Activated naive CD8-positive, alpha-beta T cell treated with anti-CD3 and anti-CD28 coated beads for 36 hours (primary cell): ENCODE measurements around the gene BTNL3. TPM values are rescaled to one million over a fixed set of nuclear protein-coding genes. Genes with fewer than 3 reads are reported as not detected.
"Not testable (repeated sequence)": the region's sequence is repeated elsewhere in the genome, so short reads cannot be mapped to it uniquely, and the experiment has no call there.

ENCODE experiments used
- DNase-seq: peaks from one replicate; pipeline ENCODE4 v3.0.0; 2021
- H3K27ac Mint-ChIP-seq: one replicate; pipeline ENCODE4 v1.8.0; 2022; ENCODE audit warnings: mild to moderate bottlenecking, moderate library complexity, mixed read lengths
- H3K27me3 Mint-ChIP-seq: one replicate; pipeline ENCODE4 v1.8.0; 2022; ENCODE audit warnings: mild to moderate bottlenecking, mixed read lengths
- H3K36me3 Mint-ChIP-seq: one replicate; pipeline ENCODE4 v1.8.0; 2021; ENCODE audit warnings: mild to moderate bottlenecking, mixed read lengths
- H3K4me1 Mint-ChIP-seq: one replicate; pipeline ENCODE4 v1.8.0; 2021; ENCODE audit warnings: mixed read lengths
- H3K4me3 Mint-ChIP-seq: one replicate; pipeline ENCODE4 v1.8.0; 2022; ENCODE audit warnings: mild to moderate bottlenecking, moderate library complexity, mixed read lengths
- H3K9me3 Mint-ChIP-seq: one replicate; pipeline ENCODE4 v1.8.0; 2022; ENCODE audit warnings: mixed read lengths
- total RNA-seq, 2 experiments: library from RNA; stranded (reverse); gene quantifications; one replicate each; pipeline ENCODE4 v1.2.3, GENCODE V29; 2021

Gene BTNL3
- total RNA-seq, 2 experiments from 2014 or later, result not detected

DNA sequence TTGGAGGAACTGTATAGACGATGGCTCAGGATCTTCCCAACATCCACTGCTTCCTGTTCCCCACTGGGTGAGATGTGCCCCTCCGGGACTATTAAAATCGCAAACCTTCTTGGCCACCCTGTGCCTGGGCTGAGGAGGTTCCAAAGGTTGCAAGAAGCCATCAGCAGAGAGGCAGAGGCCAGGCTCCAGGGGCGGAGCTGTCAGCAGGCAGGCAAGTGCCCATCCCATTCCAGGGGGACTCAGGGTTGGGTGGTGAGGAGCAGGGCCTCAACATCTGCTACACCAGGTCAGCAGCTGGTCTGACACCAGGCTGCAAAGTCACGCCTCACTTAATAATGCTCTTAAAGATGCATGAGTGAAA is 2.2 kb downstream of the BTNL3 start:
- Mint-ChIP-seq H3K9me3 (peaks cover 5% of the 10 kb centered on the region), H3K4me1 (no peaks in the 10 kb centered on the region), H3K36me3 (no peaks in the 10 kb centered on the region), H3K27me3 (peaks cover 15% of the 10 kb centered on the region), H3K27ac (no peak overlapping the region), H3K4me3 (no peak overlapping the region)
- no peak for DNase-seq

GRCh38 chr5:181001947-181002346 is 13.3 kb downstream of the BTNL3 start:
- Mint-ChIP-seq H3K9me3 (no peaks in the 10 kb centered on the region), H3K36me3 (no peaks in the 10 kb centered on the region), H3K27ac (no peak overlapping the region), H3K4me3 (no peak overlapping the region), H3K4me1 (no peaks in the 10 kb centered on the region), H3K27me3 (peaks cover 15% of the 10 kb centered on the region)
- no peak for DNase-seq

GRCh38 chr5:181005791-181006190 is 17.1 kb downstream of the BTNL3 start:
- no peak for DNase-seq
- no peaks in the 10 kb centered on the region for H3K9me3 Mint-ChIP-seq
- H3K27ac Mint-ChIP-seq, result no peak overlapping the region
- no peaks in the 10 kb centered on the region for H3K36me3 Mint-ChIP-seq
- no peak overlapping the region for H3K4me3 Mint-ChIP-seq
- peaks cover 5% of the 10 kb centered on the region for H3K27me3 Mint-ChIP-seq
- no peaks in the 10 kb centered on the region for H3K4me1 Mint-ChIP-seq

DNA sequence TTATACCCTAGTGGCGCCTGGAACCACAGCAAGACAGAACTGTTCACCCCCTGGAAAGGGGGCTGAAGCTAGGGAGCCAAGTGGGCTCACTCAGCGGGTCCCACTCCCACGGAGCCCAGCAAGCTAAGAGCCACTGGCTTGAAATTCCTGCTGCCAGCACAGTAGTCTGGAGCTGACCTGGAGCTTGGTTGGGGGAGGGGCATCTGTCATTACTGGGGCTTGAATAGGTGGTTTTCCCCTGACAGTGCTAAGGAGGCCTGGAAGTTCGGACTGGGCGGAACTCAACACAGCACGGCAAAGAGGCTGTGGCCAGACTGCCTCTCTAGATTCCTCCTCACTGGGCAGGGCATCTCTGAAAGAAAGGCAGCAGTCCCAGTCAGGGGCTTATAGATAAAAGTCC is 19.5 kb downstream of the BTNL3 start:
- no peaks in the 10 kb centered on the region for H3K4me1 Mint-ChIP-seq
- no peaks in the 10 kb centered on the region for H3K9me3 Mint-ChIP-seq
- peaks cover 5% of the 10 kb centered on the region for H3K27me3 Mint-ChIP-seq
- H3K36me3 Mint-ChIP-seq, result no peaks in the 10 kb centered on the region
- DNase-seq, result no peak
- H3K27ac Mint-ChIP-seq, result no peak overlapping the region
- no peak overlapping the region for H3K4me3 Mint-ChIP-seq

DNA sequence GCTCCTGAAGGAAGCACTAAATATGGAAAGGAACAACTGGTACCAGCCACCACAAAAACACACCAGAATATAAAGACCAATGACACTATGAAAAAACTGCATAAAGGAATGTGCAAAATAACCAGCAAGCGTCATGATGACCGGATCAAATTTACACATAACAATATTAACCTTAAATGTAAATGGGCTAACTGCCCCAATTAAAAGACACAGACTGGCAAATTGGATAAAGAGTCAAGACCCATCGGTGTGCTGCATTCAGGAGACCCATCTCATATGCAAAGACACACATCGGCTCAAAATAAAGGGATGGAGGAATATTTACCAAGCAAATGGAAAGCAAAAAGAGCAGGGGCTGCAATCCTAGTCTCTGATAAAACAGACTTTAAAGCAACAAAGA is 21.4 kb downstream of the BTNL3 start:
- not testable (repeated sequence) for H3K36me3 Mint-ChIP-seq, H3K4me3 Mint-ChIP-seq, DNase-seq, H3K27ac Mint-ChIP-seq, H3K27me3 Mint-ChIP-seq, H3K9me3 Mint-ChIP-seq, H3K4me1 Mint-ChIP-seq

DNA sequence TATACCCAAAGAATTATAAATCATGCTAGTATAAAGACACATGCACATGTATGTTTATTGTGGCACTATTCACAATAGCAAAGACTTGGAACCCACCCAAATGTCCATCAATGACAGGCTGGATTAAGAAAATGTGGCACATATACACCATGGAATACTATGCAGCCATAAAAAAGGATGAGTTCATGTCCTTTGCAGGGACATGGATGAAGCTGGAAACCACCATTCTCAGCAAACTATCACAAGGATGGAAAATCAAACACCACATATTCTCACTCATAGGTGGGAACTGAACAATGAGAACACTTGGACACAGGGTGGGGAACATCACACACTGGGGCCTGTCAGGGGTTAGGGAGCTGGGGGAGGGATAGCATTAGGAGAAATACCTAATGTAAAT is 26.0 kb downstream of the BTNL3 start:
- H3K27me3 Mint-ChIP-seq, result peaks cover 15% of the 10 kb centered on the region
- DNase-seq, H3K9me3 Mint-ChIP-seq, H3K4me1 Mint-ChIP-seq, H3K36me3 Mint-ChIP-seq, H3K4me3 Mint-ChIP-seq, H3K27ac Mint-ChIP-seq: not testable (repeated sequence)

DNA sequence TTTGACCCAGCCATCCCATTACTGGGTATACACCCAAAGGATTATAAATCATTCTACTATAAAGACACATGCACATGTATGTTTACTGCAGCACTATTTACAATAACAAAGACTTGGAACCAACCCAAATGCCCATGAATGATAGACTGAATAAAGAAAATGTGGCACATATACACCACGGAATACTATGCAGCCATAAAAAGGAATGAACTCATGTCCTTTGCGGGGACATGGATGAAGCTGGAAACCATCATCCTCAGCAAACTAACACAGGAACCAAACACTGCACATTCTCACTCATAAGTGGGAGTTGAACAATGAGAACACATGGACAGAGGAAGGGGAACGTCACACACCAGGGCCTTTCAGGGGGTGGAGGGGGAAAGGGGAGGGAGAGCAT is 28.8 kb downstream of the BTNL3 start:
- not testable (repeated sequence) for H3K4me3 Mint-ChIP-seq, H3K4me1 Mint-ChIP-seq, DNase-seq, H3K36me3 Mint-ChIP-seq, H3K27ac Mint-ChIP-seq
- Mint-ChIP-seq H3K9me3 (peaks cover 12% of the 10 kb centered on the region), H3K27me3 (peaks cover 25% of the 10 kb centered on the region)

GRCh38 chr5:181020688-181021087 is 32.0 kb downstream of the BTNL3 start:
- Mint-ChIP-seq H3K36me3 (peaks cover 2% of the 10 kb centered on the region), H3K27me3 (peaks cover 37% of the 10 kb centered on the region), H3K9me3 (peaks cover 23% of the 10 kb centered on the region), H3K27ac (no peak overlapping the region), H3K4me3 (no peak overlapping the region), H3K4me1 (no peaks in the 10 kb centered on the region)
- no peak for DNase-seq

- Mint-ChIP-seq H3K36me3 (peaks cover 2% of the 10 kb centered on the region), H3K4me1 (no peaks in the 10 kb centered on the region), H3K9me3 (peaks cover 23% of the 10 kb centered on the region), H3K4me3 (no peak overlapping the region), H3K27me3 (peaks cover 50% of the 10 kb centered on the region), H3K27ac (no peak overlapping the region)
- DNase-seq, result no peak
These were observed 35.8 kb downstream of the BTNL3 start for GRCh38 chr5:181024245-181025064.

DNA sequence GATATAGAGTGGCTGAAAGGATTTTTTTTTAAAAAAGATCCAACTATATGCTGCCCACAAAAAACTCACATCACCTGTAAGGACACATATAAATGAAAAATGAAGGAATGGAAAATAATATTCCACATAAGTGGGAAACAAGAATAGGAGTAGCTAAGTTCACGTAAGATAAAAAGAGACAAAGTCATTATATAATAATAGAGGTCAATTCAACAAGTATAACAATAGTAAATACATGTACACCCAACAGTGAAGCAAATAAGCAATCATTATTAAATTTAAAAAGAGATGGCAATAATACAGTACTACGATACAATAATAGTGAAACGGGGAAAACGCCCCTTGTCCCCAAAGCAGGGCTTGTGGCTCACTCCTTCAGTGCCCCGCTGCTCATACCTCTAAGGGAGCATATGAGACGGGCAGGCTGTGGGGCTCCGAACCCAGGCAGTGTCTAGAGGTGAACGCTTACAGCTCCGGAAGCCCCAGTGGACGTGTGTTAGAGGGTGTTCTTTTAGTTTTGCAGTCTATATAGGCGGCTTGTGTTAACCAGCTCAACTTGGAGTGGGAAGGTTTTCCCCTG is 38.9 kb downstream of the BTNL3 start:
- no peak for DNase-seq
- peaks cover 47% of the 10 kb centered on the region for H3K27me3 Mint-ChIP-seq
- peaks cover 2% of the 10 kb centered on the region for H3K36me3 Mint-ChIP-seq
- H3K4me3 Mint-ChIP-seq, result no peak overlapping the region
- peaks cover 14% of the 10 kb centered on the region for H3K9me3 Mint-ChIP-seq
- no peaks in the 10 kb centered on the region for H3K4me1 Mint-ChIP-seq
- no peak overlapping the region for H3K27ac Mint-ChIP-seq

- Mint-ChIP-seq H3K4me3 (no peak overlapping the region), H3K27ac (no peak overlapping the region), H3K36me3 (peaks cover 2% of the 10 kb centered on the region), H3K9me3 (peaks cover 10% of the 10 kb centered on the region), H3K27me3 (peaks cover 47% of the 10 kb centered on the region), H3K4me1 (no peaks in the 10 kb centered on the region)
- DNase-seq, result no peak
These were observed 39.6 kb downstream of the BTNL3 start for GRCh38 chr5:181028032-181028819.

- Mint-ChIP-seq H3K4me1 (no peaks in the 10 kb centered on the region), H3K4me3 (no peak overlapping the region), H3K36me3 (no peaks in the 10 kb centered on the region), H3K27me3 (peaks cover 18% of the 10 kb centered on the region), H3K27ac (no peak overlapping the region), H3K9me3 (peaks cover 4% of the 10 kb centered on the region)
- DNase-seq, result no peak
These were observed 43.1 kb downstream of the BTNL3 start for GRCh38 chr5:181031716-181032115.

GRCh38 chr5:181035991-181036815 is 47.6 kb downstream of the BTNL3 start:
- no peak for DNase-seq
- H3K27me3 Mint-ChIP-seq, result peaks cover 17% of the 10 kb centered on the region
- no peaks in the 10 kb centered on the region for H3K36me3 Mint-ChIP-seq
- no peak overlapping the region for H3K4me3 Mint-ChIP-seq
- H3K27ac Mint-ChIP-seq, result no peak overlapping the region
- H3K4me1 Mint-ChIP-seq, result no peaks in the 10 kb centered on the region
- peaks cover 4% of the 10 kb centered on the region for H3K9me3 Mint-ChIP-seq

DNA sequence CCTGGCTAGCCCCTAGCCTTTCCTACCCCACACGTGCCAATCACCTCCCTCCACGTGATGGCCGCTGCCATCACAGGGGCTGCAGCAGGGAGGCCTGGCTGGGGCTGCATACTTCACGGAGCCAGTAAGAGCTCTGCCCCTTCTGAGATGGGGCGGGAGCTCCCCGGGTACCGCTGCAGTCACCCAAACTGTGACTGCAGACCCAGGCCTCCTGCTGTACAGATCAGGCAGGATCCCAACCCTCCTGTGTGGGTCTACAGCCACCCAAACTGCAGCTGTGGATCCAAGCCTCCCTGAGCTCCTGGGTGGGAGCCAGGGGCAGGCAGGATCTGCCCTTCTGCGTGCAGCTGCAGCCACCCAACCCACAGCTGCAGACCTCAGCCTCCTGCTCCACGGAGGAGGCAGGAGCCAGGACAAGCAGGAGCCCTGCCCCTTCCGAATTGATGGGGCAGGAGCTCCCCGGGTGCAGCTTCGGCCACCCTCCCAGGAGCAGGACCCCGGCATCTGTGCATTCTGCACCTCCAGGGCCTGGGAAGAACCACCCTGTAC is 48.2 kb downstream of the BTNL3 start:
- no peak for DNase-seq
- Mint-ChIP-seq H3K9me3 (peaks cover 2% of the 10 kb centered on the region), H3K4me3 (no peak overlapping the region), H3K36me3 (no peaks in the 10 kb centered on the region), H3K27ac (no peak overlapping the region), H3K27me3 (peaks cover 16% of the 10 kb centered on the region), H3K4me1 (no peaks in the 10 kb centered on the region)
